IMR-90 (cell line): ENCODE results near the gene ITGA1. TPM values are rescaled to one million over a fixed set of nuclear protein-coding genes. Genes with fewer than 3 reads are reported as not detected.
A peak's percentile ranks its signal among the peaks of the same experiment; 100 is the strongest.

Experiments used
- CTCF ChIP-seq: conservative IDR thresholded peaks from 2 replicates; pipeline ENCODE4 v1.5.1; 2012; ENCODE audit warnings: mild to moderate bottlenecking, low read depth, low read length, improper control_type of control experiment
- MAFK ChIP-seq: IDR thresholded peaks from 2 replicates; pipeline ENCODE4 v1.6.1; 2012; ENCODE audit warnings: low read depth, low read length, improper control_type of control experiment
- MXI1 ChIP-seq: IDR thresholded peaks from 2 replicates; pipeline ENCODE4 v1.6.1; 2012; ENCODE audit warnings: low read depth, mild to moderate bottlenecking, low read length, moderate library complexity, borderline replicate concordance
- POLR2A ChIP-seq: IDR thresholded peaks from 2 replicates; pipeline ENCODE4 v1.6.1; 2012; ENCODE audit warnings: mild to moderate bottlenecking, low read depth, low read length
- RFX5 ChIP-seq: IDR thresholded peaks from 2 replicates; pipeline ENCODE4 v1.8.0; 2012; ENCODE audit warnings: low read depth, mild to moderate bottlenecking, low read length, moderate library complexity
- polyA plus RNA-seq, 3 experiments: library from polyadenylated mRNA; depleted of rRNA; stranded (reverse); fragments of >200 nt; gene quantifications; 2 replicates each; pipeline ENCODE4 v1.2.3, GENCODE V29; 2012; ENCODE audit warnings: low replicate concordance in 1 of 3
- total RNA-seq: library from RNA; depleted of rRNA; stranded (reverse); fragments of >200 nt; gene quantifications from 2 replicates; pipeline ENCODE4 v1.2.3, GENCODE V29; 2012

ITGA1 gene
- total and polyA plus RNA-seq, 2 of the 4 experiments (the other 2 are of a cell fraction) = 22.3 to 95.2 TPM

GRCh38 chr5:52787600-52788504, at the start of gene ITGA1, which contains the start of gene PELO (continued):
- peak; percentile 43 for TF ChIP-seq CTCF
- TF ChIP-seq RFX5 = no peak
- no peak for TF ChIP-seq MAFK
- no peak; the same call in none of the 2 replicates for TF ChIP-seq POLR2A
- TF ChIP-seq MXI1 = no peak
